ENCODE results near the gene WBP1L. TPM values are rescaled to one million over a fixed set of nuclear protein-coding genes. Genes with fewer than 3 reads are reported as not detected.
"Not testable (repeated sequence)": the region's sequence is repeated elsewhere in the genome, so short reads cannot be mapped to it uniquely, and the experiment has no call there.

Gene WBP1L
- total RNA-seq, 2 donors from 2014 or later: 32.3 to 42.7 TPM

- Histone ChIP-seq H3K9ac (ENCODE audit: low read depth in 2 of 2, low read length in 2 of 2) (no peak within 1 kb of the TSS), H3K4me1 (peaks cover 3% of the 10 kb centered on the region), H3K9me3 (no peaks in the 10 kb centered on the region), H3K27me3 (no peaks in the 10 kb centered on the region), H3K4me3 (no peak within 1 kb of the TSS), H3K36me3 (no peaks in the 10 kb centered on the region), H3K27ac (no peak within 1 kb of the TSS)
- intact Hi-C loops (cut with DNase I): loop anchor here (2.0 to 5.0 kb wide), 3 partner anchors 64 to 410 kb away; partner anchors contain the start of gene RPEL1
- no peak for TF ChIP-seq CTCF (IDR thresholded peaks at IDR 0.05)
- DNase-seq: no peak
Observed at GRCh38 chr10:102837230-102837721, 93.5 kb downstream of the WBP1L start, which contains the start of gene CYP17A1. TSS of gene CYP17A1 (minus strand) at chr10:102837413. CDS start at chr10:102837361, 52 bp downstream.

GRCh38 chr10:102838276-102838927 lies 94.7 kb downstream of the WBP1L start:
- intact Hi-C loops (cut with DNase I): loop anchor here (5.0 kb wide), 2 partner anchors 229 to 409 kb away; partner anchors contain the start of gene RPEL1
- H3K36me3 ChIP-seq; H3K27me3 ChIP-seq; H3K4me3 ChIP-seq; DNase-seq; H3K4me1 ChIP-seq; H3K9ac ChIP-seq (ENCODE audit: low read depth in 2 of 2, low read length in 2 of 2); H3K27ac ChIP-seq; H3K9me3 ChIP-seq: not testable (repeated sequence)

GRCh38 chr10:102841827-102842345 lies 98.1 kb downstream of the WBP1L start:
- no peak overlapping the region for H3K27ac ChIP-seq
- TF ChIP-seq CTCF (IDR thresholded peaks at IDR 0.05): no peak
- intact Hi-C loops (cut with DNase I): no loop called here

GRCh38 chr10:102843139-102843538 lies 99.4 kb downstream of the WBP1L start:
- H3K4me3 ChIP-seq; H3K9ac ChIP-seq (ENCODE audit: low read depth in 2 of 2, low read length in 2 of 2); H3K27ac ChIP-seq; H3K9me3 ChIP-seq; DNase-seq; H3K36me3 ChIP-seq; H3K4me1 ChIP-seq; H3K27me3 ChIP-seq; intact Hi-C loops (cut with DNase I): not testable (repeated sequence)

More at GRCh38 chr10:102841827-102842345, 98.1 kb downstream of the WBP1L start:
- DNase-seq: no peak
- no peak overlapping the region for H3K9ac ChIP-seq (ENCODE audit: low read depth in 2 of 2, low read length in 2 of 2)
- H3K9me3 ChIP-seq: no peaks in the 10 kb centered on the region
- H3K4me1 ChIP-seq: no peaks in the 10 kb centered on the region
- H3K27me3 ChIP-seq: no peaks in the 10 kb centered on the region
- no peak overlapping the region for H3K4me3 ChIP-seq
- H3K36me3 ChIP-seq: no peaks in the 10 kb centered on the region

- H3K4me1 ChIP-seq; H3K4me3 ChIP-seq; DNase-seq; H3K36me3 ChIP-seq; H3K9me3 ChIP-seq; H3K27me3 ChIP-seq; intact Hi-C loops (cut with DNase I); H3K9ac ChIP-seq (ENCODE audit: low read depth in 2 of 2, low read length in 2 of 2); H3K27ac ChIP-seq: not testable (repeated sequence)
Observed at GRCh38 chr10:102844190-102844776, 100.5 kb downstream of the WBP1L start.

- intact Hi-C loops (cut with DNase I): no loop called here
- Histone ChIP-seq H3K27me3 (no peaks in the 10 kb centered on the region), H3K36me3 (no peaks in the 10 kb centered on the region), H3K27ac (no peak overlapping the region), H3K9ac (ENCODE audit: low read depth in 2 of 2, low read length in 2 of 2) (no peak overlapping the region), H3K4me1 (no peaks in the 10 kb centered on the region), H3K9me3 (no peaks in the 10 kb centered on the region), H3K4me3 (no peak overlapping the region)
- no peak for TF ChIP-seq CTCF (IDR thresholded peaks at IDR 0.05)
- no peak for DNase-seq
Observed at GRCh38 chr10:102845352-102845902, 101.7 kb downstream of the WBP1L start.
